ENCODE data around the gene PRKCA. TPM values are rescaled to one million over a fixed set of nuclear protein-coding genes. Genes with fewer than 3 reads are reported as not detected.

PRKCA gene
- total and polyA plus RNA-seq, 2 experiments from 2014 or later = 6.4 to 35.4 TPM

GRCh38 chr17:66405836-66406677 is 103.6 kb downstream of the PRKCA start:
- Histone ChIP-seq H3K79me2 (replicated peaks; ENCODE audit: insufficient read depth) (0 out of 2 replicates have a peak, but pooled peaks cover 2% of the 10 kb centered on the region), H2AFZ (no peak overlapping the region), H3K4me1 (ENCODE audit: insufficient read depth) (peaks cover 40% of the 10 kb centered on the region), H3K4me2 (no peak overlapping the region), H3K27me3 (ENCODE audit: insufficient read depth) (no peaks in the 10 kb centered on the region), H4K20me1 (replicated peaks; ENCODE audit: insufficient read depth) (no peaks in the 10 kb centered on the region), H3K4me3 (no peak overlapping the region), H3K36me3 (ENCODE audit: insufficient read depth) (no peaks in the 10 kb centered on the region), H3K27ac (ENCODE audit: low read depth) (no peak overlapping the region), H3K9me2 (ENCODE audit: insufficient read depth) (peaks cover 6% of the 10 kb centered on the region; the same call in 1 of the 2 replicates), H3F3A (replicated peaks; ENCODE audit: low read depth) (no peaks in the 10 kb centered on the region)
- no peak for ATAC-seq
- Mint-ChIP-seq H3K9me3 (no peaks in the 10 kb centered on the region), H3K36me3 (ENCODE audit: low read depth) (no peaks in the 10 kb centered on the region), H3K27me3 (ENCODE audit: insufficient read depth, low read depth, poor library complexity) (no peaks in the 10 kb centered on the region), H3K4me3 (no peak overlapping the region), H3K27ac (no peak overlapping the region), H3K4me1 (peaks cover 38% of the 10 kb centered on the region)
- TF ChIP-seq JUNB (IDR thresholded peaks at IDR 0.05; ENCODE audit: unreplicated experiment) (no peak), REST (IDR thresholded peaks at IDR 0.05; ENCODE audit: unreplicated experiment) (no peak), CREB1 (CRISPR knock-in tag; IDR thresholded peaks at IDR 0.05; ENCODE audit: low read depth) (no peak), ZNF114 (CRISPR knock-in tag; IDR thresholded peaks at IDR 0.05) (no peak), EZH2phosphoT487 (IDR thresholded peaks at IDR 0.05; ENCODE audit: unreplicated experiment) (no peak)
- no peak for DNase-seq (ENCODE audit: low spot score)

GRCh38 chr17:66406701-66407644 is 104.6 kb downstream of the PRKCA start:
- DNase-seq (ENCODE audit: low spot score) = no peak
- H4K20me1 ChIP-seq (replicated peaks; ENCODE audit: insufficient read depth) = no peaks in the 10 kb centered on the region
- no peaks in the 10 kb centered on the region for H3F3A ChIP-seq (replicated peaks; ENCODE audit: low read depth)
- Mint-ChIP-seq H3K4me1 (peaks cover 38% of the 10 kb centered on the region), H3K36me3 (ENCODE audit: low read depth) (no peaks in the 10 kb centered on the region), H3K27ac (peak overlapping the region; percentile 66; the same call in 1 of the 2 replicates), H3K4me3 (no peak overlapping the region), H3K27me3 (ENCODE audit: insufficient read depth, low read depth, poor library complexity) (no peaks in the 10 kb centered on the region), H3K9me3 (no peaks in the 10 kb centered on the region)
- no peaks in the 10 kb centered on the region for H3K79me2 ChIP-seq (replicated peaks; ENCODE audit: insufficient read depth)
- H3K36me3 ChIP-seq (ENCODE audit: insufficient read depth) = no peaks in the 10 kb centered on the region
- no peak overlapping the region for H3K4me2 ChIP-seq
- H3K4me1 ChIP-seq (ENCODE audit: insufficient read depth) = peaks cover 40% of the 10 kb centered on the region
- no peak overlapping the region for H3K27ac ChIP-seq (ENCODE audit: low read depth)
- H2AFZ ChIP-seq = no peak overlapping the region
- H3K27me3 ChIP-seq (ENCODE audit: insufficient read depth) = no peaks in the 10 kb centered on the region
- peaks cover under 1% of the 10 kb centered on the region; the same call in 1 of the 2 replicates for H3K9me2 ChIP-seq (ENCODE audit: insufficient read depth)
- peak; percentile 64 for ATAC-seq
- no peak overlapping the region for H3K4me3 ChIP-seq
- TF ChIP-seq ZNF462 (CRISPR knock-in tag; IDR thresholded peaks at IDR 0.05) = no peak
